HG03139 (cell line): ENCODE measurements around the gene ADGRB2.

ENCODE experiments used
- ATAC-seq: cut with Tn5 transposase; IDR thresholded peaks from one replicate; pipeline ENCODE4 v1.9.1; 2021; ENCODE audit not compliant: unreplicated experiment

Gene ADGRB2

GRCh38 chr1:31782421-31783410 lies 18.6 kb upstream of the ADGRB2 start:
- no peak for ATAC-seq

- ATAC-seq: no peak
Measured at GRCh38 chr1:31781756-31782371, 17.7 kb upstream of the ADGRB2 start.

GRCh38 chr1:31781138-31781755 lies 17.1 kb upstream of the ADGRB2 start:
- ATAC-seq: no peak

- no peak for ATAC-seq
Measured at GRCh38 chr1:31780632-31781031, 16.5 kb upstream of the ADGRB2 start.

GRCh38 chr1:31779687-31780086 lies 15.5 kb upstream of the ADGRB2 start:
- ATAC-seq: no peak

GRCh38 chr1:31778763-31779488 lies 14.8 kb upstream of the ADGRB2 start:
- ATAC-seq: no peak

- ATAC-seq: no peak
Measured at GRCh38 chr1:31776516-31776915, 12.4 kb upstream of the ADGRB2 start.

- no peak for ATAC-seq
Measured at GRCh38 chr1:31776032-31776431, 11.9 kb upstream of the ADGRB2 start.

GRCh38 chr1:31775210-31775999 lies 11.3 kb upstream of the ADGRB2 start:
- no peak for ATAC-seq

GRCh38 chr1:31774495-31774894 lies 10.4 kb upstream of the ADGRB2 start:
- no peak for ATAC-seq

- no peak for ATAC-seq
Measured at GRCh38 chr1:31773861-31774260, 9.7 kb upstream of the ADGRB2 start.

- no peak for ATAC-seq
Measured at GRCh38 chr1:31772669-31773248, 8.6 kb upstream of the ADGRB2 start.

GRCh38 chr1:31771891-31772668 lies 7.9 kb upstream of the ADGRB2 start:
- no peak for ATAC-seq

GRCh38 chr1:31769720-31770390 lies 5.7 kb upstream of the ADGRB2 start:
- no peak for ATAC-seq

- no peak for ATAC-seq
Measured at GRCh38 chr1:31768939-31769704, 5.0 kb upstream of the ADGRB2 start.

- no peak for ATAC-seq
Measured at GRCh38 chr1:31768407-31768907, 4.3 kb upstream of the ADGRB2 start.

GRCh38 chr1:31767225-31767624 lies 3.1 kb upstream of the ADGRB2 start:
- no peak for ATAC-seq

GRCh38 chr1:31765516-31765915 lies 1.4 kb upstream of the ADGRB2 start:
- no peak for ATAC-seq
